ENCODE results near the gene ATF3.

The ATF3 gene, protein sequence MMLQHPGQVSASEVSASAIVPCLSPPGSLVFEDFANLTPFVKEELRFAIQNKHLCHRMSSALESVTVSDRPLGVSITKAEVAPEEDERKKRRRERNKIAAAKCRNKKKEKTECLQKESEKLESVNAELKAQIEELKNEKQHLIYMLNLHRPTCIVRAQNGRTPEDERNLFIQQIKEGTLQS

DNA sequence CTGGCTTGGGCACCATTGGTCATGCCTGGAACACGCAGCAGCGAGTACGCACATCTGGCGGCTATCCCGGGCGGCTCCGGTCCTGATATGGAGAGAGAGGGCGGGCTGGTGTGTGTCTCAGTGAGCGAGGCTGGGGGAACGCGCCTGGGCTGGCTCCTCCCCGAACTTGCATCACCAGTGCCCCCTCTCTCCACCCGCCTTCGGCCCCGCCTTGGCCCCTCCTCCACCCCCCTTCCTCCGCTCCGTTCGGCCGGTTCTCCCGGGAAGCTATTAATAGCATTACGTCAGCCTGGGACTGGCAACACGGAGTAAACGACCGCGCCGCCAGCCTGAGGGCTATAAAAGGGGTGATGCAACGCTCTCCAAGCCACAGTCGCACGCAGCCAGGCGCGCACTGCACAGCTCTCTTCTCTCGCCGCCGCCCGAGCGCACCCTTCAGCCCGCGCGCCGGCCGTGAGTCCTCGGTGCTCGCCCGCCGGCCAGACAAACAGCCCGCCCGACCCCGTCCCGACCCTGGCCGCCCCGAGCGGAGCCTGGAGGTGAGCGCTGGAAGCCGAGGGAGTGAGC is at the start of gene ATF3:
ATF3 (plus strand) TSS at position 370 of the 567 bp plus-strand sequence. CDS start 6,261 bp downstream, outside the sequence.
- peak; percentile 99 for DNase-seq (ENCODE audit: low read depth in 2 of 2)

DNA sequence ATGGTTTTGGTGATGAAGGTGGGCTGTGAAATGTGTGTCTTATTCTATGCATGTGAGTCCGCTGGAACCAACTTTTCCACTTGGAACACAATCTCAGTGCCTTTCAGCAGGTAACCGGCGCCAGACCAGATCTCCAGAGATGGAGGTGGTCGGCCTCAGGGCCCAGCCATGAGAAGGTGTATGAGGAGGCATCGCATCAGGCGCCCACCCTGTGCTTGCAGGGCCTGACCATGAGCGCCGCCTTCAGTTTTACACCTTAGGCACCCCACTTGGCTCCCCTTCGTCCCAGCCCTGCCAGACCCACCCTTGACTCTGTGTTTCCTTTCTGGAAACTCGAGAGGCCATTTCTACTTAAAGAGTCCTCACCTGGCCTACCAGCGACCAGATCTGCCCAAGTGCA is 48.6 kb upstream of the ATF3 start:
- no peak for DNase-seq (ENCODE audit: low read depth in 2 of 2)

DNA sequence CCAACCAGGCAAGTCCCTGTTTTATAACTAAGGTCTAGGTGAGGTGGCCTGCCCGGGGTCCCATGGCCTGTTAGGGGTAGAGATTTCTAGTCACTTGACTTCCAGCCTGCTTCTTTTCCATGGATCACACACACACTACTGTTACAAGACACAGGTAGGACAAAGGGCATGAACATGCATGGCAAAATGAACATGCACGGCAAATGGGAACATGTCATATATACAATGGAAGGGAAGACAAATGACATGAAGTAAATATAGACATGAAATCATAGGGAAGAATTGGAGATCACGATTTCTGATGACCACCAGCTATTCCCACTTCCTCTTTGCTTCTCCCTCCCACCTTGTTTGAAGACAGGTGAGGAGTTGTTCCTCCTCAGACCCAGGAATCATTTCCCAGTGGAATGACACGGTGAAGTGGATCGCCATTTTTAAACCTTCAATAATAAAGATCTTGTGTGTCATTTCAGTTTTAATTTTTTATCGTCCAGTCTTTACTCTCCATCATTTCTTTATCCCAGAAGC is 47.6 kb upstream of the ATF3 start:
- DNase-seq (ENCODE audit: low read depth in 2 of 2): no peak

DNA sequence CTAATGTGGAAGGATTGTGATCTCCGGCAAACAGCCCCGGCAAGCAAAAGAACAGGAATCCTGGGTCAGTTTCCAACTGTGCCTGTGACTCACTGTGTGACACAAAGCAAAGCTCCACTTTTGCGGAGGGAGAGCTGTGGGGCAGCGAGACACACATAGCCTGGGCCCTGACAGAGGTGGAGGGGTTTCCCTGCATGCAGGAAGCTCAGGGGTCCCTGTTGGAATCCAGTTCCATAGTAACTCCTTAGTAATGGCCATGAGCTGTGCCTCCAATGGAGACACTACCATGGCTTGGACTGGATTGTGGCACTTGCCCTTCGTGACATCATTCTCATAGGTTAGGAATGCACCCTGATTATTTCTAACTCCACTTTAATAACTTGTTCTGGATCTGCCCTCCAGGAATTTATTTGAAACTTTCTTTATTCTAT is 47.0 kb upstream of the ATF3 start:
- no peak for DNase-seq (ENCODE audit: low read depth in 2 of 2)

DNA sequence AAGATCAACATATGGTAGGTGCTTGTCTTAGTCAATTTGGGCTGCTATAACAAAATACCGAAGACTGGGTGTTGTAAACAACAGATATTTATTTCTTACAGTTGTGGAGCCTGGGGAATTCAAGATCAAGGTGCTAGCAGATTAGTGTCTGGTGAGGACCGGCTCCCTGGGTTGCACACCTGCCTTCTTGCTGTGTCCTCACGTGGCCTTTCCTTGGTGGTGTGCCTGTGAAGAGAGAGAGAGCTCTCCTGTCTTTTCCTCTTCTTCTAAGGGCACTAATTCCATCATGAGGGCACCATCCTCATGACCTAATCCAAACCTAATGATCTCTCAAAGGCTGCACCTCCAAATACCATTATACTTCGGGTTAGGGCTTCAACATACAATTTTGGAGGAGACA is 45.8 kb upstream of the ATF3 start:
- DNase-seq (ENCODE audit: low read depth in 2 of 2): no peak

DNA sequence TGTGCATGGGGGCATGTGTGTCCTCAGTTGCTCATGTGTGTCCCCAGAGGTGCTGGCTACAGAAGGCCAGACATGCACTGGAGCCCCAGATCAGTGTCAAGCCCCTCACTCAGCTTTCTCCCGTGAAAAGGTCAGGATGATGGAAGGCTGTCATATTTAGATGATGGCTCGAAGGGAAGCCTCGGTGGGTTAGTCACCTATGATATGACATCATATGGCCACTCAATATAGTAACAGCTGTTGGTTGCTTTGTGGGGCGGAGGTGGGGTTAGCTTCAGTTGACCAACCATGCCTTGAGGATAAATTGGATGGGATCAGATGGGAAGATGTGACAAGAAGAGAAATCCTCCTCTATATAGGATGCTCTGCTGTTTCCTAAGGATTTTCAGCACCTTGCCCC is 43.5 kb upstream of the ATF3 start:
- no peak for DNase-seq (ENCODE audit: low read depth in 2 of 2)

DNA sequence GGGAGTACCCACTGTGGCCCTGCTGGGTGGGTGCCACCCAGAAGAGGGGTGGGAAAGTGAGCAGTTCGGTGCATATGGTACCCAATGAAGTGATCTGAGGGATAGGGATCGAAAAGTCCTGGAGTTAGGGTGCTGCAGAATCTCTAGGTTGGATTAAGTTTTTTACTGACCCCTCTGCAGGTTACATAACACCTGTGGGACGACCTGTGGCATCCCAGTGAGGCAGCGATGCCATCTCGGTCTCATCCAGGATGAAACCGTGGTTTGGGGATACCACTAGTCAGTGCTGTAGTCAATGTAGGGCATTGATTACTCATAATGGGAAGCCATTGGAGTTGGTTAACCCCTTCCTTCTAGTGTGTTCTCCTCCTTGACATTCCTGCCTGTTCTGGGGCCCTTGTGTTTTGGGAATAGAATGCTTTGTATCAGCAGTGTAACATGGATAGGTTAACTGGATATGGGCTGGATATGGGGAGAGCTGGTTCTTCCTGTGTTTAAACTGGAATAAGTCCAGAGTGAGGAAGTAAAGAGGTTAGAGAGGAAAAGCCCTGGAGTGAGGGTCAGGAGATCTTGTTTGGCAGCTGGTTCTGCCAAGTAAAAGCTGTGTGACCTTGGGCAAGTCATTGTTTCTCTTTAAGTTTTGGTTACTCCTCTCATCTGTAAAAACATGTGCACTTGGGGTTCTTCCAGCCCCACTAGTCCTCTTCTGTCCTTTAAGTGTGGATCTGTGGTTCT is 42.8 kb upstream of the ATF3 start:
- no peak for DNase-seq (ENCODE audit: low read depth in 2 of 2)

DNA sequence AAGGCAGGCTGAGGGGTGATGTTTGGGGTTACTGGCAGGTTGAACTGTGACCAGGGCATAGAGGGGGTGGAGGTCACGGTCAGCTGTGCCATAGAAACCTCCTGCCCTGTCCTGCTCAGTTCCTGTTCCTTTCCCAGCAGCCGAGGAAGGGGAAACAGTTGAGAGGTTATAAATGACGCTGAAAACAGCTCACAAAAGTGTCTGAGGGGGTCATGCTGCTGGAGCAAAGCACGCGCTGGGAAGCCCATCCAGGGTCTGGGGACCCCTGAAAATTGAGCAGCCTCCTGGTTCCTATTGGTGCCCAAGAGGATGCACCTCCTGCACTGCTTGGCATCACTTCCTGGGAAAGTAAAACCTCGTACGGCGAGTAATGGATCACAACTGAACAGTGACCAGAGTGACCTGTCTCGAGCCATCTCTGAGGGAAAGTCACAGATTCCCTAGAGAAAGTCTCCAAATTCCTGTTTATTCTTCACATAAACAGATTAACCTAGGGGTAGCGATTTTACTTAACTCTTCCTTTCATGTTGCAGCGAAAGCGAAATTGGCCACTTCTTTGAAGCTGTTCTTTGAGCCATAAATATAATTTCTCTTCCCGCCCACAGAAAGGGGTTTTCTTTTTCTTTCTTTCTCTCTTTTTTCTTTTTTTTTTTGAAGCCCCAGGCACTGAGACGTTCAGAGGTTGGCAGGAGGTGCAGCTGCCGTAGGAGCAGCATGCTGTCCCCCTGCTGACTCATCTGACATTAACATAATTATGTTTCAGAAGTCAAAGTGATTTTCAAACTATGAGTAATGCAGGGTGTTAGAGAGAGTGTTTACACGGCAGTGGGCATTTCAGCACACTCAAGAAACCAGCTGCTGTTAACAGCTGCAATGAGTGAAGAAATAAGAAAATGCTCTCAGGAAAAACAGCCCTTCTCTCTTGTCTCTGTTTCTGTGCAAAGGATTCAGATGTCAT is 41.8 kb upstream of the ATF3 start:
- peak in 1 of 2 experiments; percentile 34 for DNase-seq (ENCODE audit: low read depth in 2 of 2)

DNA sequence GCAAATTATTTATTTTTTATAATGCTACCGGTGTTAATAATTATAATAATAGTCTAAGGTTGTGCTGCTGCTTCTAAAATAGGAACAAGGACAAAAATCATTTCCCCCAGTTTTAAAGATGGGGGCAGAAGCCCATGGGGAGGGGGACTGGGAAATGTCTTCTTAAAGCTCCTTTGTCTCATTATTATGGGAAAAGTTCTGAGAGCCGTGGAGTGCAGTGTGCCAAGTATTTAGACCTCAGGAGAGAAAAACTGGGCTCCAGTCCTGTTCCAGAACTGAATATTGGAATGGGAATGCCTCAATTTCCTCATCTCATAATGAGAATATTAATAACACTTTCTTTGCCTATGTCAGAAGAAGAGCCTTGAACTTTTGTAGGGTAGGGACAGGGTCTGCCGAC is 40.9 kb upstream of the ATF3 start:
- no peak for DNase-seq (ENCODE audit: low read depth in 2 of 2)

DNA sequence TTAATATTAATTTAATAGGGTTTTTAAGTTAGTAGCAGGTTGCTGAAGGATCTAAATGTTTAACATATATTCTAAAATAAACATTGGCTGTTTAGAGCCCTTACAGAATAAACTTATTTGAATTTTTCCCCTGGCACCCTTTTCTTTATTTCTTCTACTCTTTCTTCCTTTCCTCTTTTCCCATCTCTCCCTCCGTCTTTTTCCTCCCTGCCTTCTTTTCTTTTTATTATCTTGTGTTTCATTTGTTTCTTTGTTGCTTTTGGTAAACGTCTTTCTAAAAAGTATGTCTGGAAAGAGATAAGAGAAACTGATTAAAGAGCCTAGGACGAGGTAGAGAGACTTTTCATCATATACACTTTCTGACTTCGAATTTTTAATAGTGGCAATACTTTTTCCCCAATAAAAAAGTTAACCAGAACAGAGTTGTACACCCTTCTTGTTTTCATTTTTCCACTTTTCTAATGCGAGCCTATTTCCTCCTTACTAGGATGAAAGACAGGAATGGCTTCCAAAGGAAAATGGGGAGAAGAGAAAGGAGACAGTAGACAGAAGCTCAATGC is 39.5 kb upstream of the ATF3 start:
- DNase-seq (ENCODE audit: low read depth in 2 of 2): no peak

DNA sequence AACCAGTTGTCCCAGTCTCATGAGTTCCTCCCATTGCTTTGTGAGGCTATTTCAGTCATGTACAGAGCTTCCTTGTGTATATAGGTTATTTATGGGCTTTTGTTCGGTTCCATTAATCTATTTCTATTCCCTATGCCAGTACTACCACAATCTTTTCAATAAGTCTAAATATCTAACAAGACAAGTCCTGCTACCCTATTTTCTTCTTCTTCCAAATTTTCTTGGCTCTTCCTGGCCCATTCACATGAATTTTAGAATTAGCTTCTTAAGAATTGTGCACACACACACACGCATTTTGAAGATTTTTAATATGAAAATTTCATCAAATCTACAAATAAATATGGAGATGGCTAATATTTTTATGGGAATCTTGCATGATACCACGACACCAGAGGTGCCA is 33.8 kb upstream of the ATF3 start:
- DNase-seq (ENCODE audit: low read depth in 2 of 2): no peak

DNA sequence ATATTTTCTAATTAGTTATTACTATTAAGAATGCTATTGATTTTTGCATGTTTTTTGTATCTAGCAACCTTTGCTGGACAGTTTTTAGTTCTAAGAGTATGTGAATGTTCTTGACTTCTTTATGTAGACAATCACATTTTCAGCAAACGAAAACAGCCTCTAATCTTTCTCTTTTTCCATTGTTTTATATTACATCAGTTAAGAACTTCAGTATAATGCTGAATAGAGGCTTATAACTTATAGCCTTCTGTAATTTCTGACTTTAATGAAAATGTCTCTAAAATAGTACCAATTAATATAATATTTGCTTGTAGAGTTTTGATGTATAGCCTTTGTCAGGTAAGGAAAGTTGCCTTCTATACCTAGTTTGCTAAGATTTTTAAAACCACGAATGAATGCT is 33.2 kb upstream of the ATF3 start:
- no peak for DNase-seq (ENCODE audit: low read depth in 2 of 2)

DNA sequence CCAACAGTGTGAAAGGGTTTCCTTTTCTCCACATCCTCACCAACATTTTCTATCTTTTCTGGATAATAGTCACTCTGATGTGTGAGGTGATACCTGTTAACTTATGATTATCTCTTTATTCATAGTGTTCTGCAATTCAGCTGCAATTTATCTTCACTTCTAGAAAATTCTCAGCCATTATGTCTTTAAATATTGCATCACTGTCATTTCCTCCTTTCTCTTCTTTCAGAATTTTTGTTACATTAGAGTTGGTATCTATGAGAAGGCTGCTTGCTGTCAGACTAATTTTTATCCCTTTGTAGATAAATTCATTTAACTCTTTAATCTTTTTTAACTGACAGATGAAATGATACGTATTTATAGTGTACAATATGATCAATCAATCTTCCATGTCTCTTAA is 30.5 kb upstream of the ATF3 start:
- no peak for DNase-seq (ENCODE audit: low read depth in 2 of 2)

DNA sequence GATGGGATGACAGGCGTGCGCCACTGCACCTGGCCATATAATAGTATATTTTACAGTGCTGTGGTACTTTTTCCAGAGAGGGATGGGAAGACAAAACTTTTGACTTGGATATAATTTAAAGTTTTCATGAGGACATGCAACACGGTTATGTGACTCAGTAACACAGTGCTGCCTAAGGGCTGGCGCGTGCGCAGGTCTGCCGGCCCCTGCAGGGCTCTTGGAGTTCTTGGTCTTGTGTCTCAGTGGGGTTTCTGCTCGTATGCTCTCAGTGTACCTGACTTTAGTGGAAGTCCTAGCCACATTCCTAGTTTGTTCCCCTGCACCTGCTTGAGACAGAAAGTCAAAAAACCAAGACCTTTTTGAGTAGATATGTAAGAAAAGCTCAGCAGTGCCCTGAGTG is 27.5 kb upstream of the ATF3 start:
- DNase-seq (ENCODE audit: low read depth in 2 of 2): no peak

DNA sequence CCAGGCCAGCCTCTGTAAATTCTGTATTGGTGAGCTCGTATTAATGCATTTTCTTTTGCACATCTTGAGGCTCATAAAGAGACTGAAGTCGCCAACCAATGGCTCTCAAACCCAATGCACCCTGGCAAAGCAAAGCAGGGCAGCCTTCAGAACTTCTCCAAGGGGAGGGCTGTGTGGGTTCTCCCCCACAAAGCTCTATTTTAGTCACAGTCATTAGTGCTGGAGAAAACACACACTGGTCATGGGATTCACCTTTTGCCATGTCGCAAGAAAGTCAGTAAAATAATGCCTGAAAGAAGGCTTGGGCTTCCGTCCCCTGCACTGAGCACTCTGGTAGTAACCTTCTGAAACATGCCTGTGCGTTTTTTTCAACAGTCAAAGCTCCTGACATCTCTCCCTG is 26.3 kb upstream of the ATF3 start:
- no peak for DNase-seq (ENCODE audit: low read depth in 2 of 2)

DNA sequence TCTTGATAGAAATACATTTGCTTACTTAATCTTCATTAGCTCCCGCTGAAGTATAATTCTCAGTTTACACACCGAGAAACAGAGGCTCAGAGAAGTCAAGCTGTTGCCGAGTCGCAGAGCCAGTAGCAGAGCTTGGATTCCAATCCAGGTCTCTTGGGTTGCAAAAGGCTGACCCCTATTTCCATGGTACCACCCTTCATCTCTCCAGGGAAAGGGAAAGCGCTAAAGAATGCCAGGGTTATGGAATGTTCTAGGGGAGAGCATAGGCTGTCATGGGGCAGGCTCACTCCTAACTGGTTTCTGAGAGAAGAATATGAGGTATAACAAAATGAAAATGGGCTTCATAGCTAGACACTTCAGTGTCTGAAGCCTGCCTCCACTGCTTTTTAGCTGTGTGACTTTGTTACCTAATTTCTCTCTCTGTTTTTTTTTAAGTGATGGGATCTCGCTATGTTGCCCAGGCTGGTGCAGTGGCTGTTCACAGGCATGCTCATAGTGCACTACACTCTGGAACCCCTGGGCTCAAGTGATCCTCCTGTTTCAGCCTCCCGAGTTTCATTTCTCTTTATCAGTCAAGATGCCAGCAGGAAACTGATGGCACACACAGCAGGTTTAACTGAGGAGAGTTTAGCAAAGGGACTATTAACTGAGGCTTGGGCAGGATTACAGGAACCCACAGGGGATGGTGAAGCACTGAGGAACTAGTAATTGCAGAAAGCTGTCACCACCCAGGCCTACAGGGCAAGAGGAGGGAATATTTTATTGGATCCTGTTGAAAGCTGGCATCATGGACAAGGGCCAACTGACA is 25.5 kb upstream of the ATF3 start:
- no peak for DNase-seq (ENCODE audit: low read depth in 2 of 2)

DNA sequence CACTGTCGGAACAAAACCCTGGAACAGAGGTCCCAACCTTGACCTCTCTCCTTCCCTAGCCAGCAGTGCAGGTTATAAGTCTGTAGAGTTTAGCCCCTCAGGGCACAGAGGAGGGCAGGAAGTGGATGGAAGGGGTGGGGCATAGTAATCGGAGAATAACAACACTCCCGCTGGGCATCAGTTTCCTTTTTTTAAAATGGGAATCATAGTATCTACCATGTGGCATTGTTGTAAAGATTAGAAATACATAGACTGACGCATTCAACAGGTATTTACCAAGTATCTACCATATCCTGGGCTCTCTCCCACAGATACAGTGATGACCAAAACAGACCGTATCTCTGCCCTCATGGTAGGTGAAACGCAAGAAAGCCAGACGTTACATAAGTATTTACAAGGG is 24.9 kb upstream of the ATF3 start:
- DNase-seq (ENCODE audit: low read depth in 2 of 2): no peak

DNA sequence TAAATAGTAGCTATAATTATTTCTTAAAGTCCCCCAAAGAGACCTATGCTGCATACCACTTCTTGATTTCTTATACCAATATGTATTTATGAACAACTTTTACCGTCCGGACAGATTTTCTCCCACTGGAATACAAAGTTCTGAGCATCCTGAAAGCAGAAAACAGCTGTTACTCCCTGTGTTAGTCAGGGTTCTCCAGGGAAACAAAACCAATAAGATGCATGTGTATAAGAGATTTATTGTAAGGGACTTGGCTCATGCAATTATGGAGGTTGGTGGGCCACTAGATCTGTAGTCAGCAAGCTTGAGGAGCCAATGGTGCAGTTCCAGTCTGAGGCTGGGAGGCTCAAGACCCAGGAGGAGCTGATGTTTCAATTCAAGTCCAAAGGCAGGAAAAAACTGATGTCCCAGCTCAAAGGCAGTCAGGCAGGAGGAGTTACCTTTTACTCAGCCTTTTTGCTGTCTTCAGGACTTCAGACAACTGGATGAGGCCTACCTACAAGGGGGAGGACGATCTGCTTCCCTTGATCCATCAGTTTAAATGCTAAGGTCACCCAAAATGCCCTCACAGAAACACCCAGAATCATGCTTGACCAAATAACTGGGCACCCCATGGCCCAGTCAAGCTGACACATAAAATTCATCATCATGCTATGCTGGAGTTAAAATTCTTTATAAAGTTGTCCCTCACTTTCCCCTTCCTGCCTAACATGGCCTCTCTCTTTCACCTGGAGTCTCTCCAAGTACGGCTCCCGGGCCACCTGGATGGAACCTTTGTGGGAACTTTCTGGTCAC is 24.3 kb upstream of the ATF3 start:
- no peak for DNase-seq (ENCODE audit: low read depth in 2 of 2)

DNA sequence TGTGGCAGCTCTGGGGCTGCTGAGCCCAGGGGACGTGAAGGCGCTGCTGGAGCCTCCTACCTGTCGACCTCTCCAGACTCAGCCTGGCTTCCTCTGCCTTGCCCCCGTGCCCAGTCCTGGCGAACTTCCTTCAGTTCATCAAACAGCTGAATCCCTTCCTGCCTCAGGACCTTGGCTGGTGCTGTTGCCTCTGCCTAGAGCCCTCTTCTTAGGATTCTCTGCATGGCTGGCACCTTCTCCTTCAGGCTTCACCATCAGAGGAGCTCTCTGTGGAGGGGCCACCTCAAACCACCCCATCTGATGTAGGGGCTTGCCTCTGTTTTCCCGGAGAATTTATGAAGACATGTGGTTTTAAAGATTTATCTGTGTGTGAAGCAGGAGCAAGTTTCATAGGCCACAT is 23.4 kb upstream of the ATF3 start:
- DNase-seq (ENCODE audit: low read depth in 2 of 2): no peak

Data from fibroblast of skin of left quadriceps (primary cell).